Motor neuron (in vitro differentiated cells): ENCODE results near the gene PPP1CA. TPM values are rescaled to one million over a fixed set of nuclear protein-coding genes. Genes with fewer than 3 reads are reported as not detected.
"Not testable (repeated sequence)": the region's sequence is repeated elsewhere in the genome, so short reads cannot be mapped to it uniquely, and the experiment has no call there.

ENCODE experiments used
- ATAC-seq, 8 experiments: fragments of 200-7000 bp; cut with Tn5 transposase; replicated peaks in 6 of 8; 2 replicates each; pipeline ENCODE4 v1.8.0; 2021; ENCODE audit warnings: mild to moderate bottlenecking in 8 of 8, moderate library complexity in 8 of 8
- H3K27ac ChIP-seq, 2 donors: fragments of 250-450 bp; sonication (Bioruptor Pico); 2 replicates each; pipeline ENCODE4 v1.9.0; 2021; ENCODE audit warnings: antibody characterized with exemption in 2 of 2, mild to moderate bottlenecking in 2 of 2, moderate library complexity in 1 of 2
- H3K4me1 ChIP-seq, 2 donors: fragments of 250-450 bp; sonication (Bioruptor Pico); replicated peaks in 1 of 2; 2 replicates each; pipeline ENCODE4 v1.6.1; 2021; ENCODE audit warnings: antibody characterized with exemption in 2 of 2, mild to moderate bottlenecking in 2 of 2, moderate library complexity in 1 of 2
- H3K4me3 ChIP-seq, 5 donors: fragments of 250-450 bp; sonication (Bioruptor Pico); 2 replicates each; pipeline ENCODE4 v1.9.0; 2021; ENCODE audit warnings: antibody characterized with exemption in 5 of 5, mild to moderate bottlenecking in 5 of 5, moderate library complexity in 4 of 5
- WGBS, 10 experiments: fragments of 450-650 bp; shearing (Covaris generic); methylation state at CpG; one replicate each; pipeline ENCODE4 v1.0.0; 2022; 5-methylcytosine and 5-hydroxymethylcytosine counted together
- in situ Hi-C, 9 experiments: fragments of 400-800 bp; cut with MboI; loops; one replicate each; pipeline ENCODE4 v1.15.0; 2021; ENCODE audit warnings: low sequenced_read_pairs in 9 of 9, low pct_unique_long_range_greater_than_20kb in 2 of 9; ENCODE audit not compliant: unreplicated experiment in 9 of 9
- total RNA-seq, 8 experiments: library from RNA; unstranded; fragments of 300-600 nt; gene quantifications; 2 replicates each; pipeline versions ENCODE4 v1.2.3 to v1.2.4, GENCODE V29; 2022

The PPP1CA gene
- total RNA-seq, 8 experiments from 2014 or later = 60.9 to 162 (median 104) TPM

DNA sequence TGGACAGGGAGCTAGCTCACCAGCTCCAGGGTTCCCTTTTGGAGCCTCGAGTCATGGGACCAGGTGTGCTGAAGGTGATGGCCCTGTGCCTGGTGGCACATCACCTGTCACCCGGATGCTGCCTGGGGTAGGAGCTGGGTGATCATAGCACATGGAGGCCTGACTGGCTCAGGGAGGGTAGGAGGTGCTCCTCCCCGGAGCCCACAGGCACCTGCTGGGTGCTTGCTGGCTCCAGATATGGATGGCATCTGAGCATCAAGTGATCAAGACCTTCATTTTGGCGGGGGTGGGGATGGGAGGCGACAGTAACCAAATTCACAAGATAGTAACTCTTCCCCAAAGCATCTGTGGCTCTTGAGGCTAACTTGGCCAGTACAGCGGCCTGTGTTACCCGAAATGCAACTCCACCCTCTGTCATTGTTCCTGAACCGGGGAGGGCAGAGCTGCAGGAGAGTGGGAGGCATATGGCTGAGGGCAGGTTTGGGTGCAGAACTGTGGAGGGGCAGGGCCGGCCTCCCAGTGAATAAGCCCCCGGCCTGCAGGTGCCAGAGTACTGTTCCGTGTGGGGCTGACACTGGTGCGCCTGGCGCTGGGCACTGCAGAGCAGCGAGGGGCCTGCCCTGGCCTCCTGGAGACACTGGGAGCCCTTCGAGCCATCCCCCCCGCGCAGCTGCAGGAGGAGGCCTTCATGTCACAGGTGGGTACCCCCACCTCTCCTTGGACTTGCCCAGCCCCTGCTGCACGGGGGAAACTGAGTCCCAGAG lies 7.0 kb upstream of the PPP1CA start:
- no peak for ATAC-seq
- in situ Hi-C loops = no loop called here
- Histone ChIP-seq H3K4me3 (no peak overlapping the region), H3K27ac (no peak overlapping the region), H3K4me1 (peaks cover 17 to 19% of the 10 kb centered on the region in 2 donors)
- 25 to 100% (median 73%) methylated on average over 1 to 6 of the region's 18 CpGs; no CpG with 5 or more reads in 4 of the 10 experiments for WGBS, 10 experiments

DNA sequence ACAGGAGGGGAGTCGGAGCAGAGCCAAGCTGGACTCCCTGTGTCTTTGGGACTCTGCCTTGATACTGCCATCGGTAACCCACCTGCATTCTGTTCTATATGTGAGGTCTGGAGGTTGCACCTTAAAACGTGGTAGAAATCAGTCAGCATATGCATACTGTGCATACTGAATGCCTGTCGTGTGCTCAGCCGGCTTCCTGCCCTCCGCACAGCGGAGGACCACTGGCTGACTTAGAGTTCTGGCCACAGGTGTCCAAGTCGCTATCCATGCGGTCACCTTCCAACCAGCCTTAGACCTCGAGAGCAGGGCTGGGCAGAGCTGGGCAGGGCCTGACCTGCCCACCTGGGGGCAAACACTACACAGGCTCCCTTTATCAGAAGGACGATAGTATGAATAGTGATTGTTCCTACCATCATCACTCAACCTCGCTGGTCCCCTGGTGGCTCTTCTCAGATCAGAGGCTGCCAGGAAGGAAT lies 6.1 kb upstream of the PPP1CA start:
- H3K4me3 ChIP-seq = no peak overlapping the region
- H3K4me1 ChIP-seq = peaks cover 17 to 19% of the 10 kb centered on the region in 2 donors
- no peak overlapping the region for H3K27ac ChIP-seq
- WGBS, 10 experiments = 20 to 100% (median 63%) methylated on average over 1 to 5 of the region's 12 CpGs; no CpG with 5 or more reads in 2 of the 10 experiments
- in situ Hi-C loops = no loop called here
- no peak for ATAC-seq

DNA sequence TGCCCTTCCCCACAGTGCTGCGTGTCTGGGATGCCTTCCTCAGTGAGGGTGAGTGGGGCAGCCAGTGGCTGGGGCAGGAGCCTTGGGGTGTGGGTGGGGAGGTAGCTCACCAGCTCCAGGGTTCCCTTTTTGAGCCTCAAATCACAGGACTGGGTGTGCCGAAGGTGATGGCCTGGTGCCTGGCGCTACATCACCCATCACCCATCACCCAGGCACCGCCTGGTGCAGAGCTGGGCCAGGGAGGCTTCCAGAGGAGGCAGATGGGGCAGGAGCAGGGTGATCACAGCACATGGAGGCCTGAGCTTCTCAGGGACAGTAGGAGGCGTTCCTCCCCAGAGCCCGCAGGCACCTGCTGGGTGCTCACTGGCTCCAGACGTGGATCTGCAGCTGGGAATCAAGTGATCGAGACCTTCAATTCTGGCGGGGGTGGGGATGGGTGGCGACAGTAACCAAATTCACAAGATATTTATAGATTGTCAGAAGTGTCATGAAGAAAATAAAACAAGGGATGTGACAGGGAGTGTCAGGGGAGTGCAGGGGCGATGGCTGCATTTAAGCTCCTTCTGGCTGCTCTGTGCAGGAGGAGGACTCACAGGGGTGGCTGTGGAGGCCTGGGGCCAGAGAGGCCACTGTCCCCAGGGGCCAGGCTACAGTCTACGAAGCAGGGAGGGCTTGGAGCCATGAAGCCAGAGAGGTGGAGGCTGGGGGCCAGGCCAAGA lies 5.5 kb upstream of the PPP1CA start:
- peaks cover 17 to 21% of the 10 kb centered on the region in 2 donors for H3K4me1 ChIP-seq
- WGBS, 10 experiments = 0 to 80% (median 68%) methylated on average over 1 to 6 of the region's 12 CpGs; no CpG with 5 or more reads in 6 of the 10 experiments
- ATAC-seq = peak; percentile 6 to 74 (median 28)
- H3K4me3 ChIP-seq = no peak overlapping the region
- in situ Hi-C loops = no loop called here
- H3K27ac ChIP-seq = no peak overlapping the region

DNA sequence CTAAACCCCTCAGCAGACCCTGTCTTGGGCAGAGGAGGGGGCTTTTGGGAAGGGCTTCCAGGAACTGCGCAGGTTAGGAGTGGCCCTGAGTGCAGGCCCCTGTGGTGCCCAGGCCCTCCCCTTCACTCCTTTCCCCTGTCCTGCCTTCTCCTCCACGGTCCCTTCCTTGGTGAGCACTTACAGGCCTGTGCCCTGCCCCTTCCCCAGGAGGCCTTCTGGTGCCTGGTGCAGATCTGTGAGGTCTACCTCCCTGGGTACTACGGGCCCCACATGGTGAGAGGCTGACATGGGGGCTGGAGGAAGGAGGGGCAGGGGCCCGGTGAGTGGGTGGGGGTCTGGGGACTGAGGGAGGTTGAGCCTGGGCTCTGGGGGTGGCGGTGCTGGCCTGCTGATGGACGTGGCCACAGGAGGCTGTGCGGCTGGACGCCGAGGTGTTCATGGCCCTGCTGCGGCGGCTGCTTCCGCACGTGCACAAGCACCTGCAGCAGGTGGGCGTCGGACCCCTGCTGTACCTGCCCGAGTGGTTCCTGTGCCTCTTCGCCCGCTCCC lies 4.8 kb upstream of the PPP1CA start:
- in situ Hi-C loops = no loop called here
- whole genome bisulfite sequencing, 10 experiments = 90% methylated on average over 2 of the region's 18 CpGs; no CpG with 5 or more reads in 9 of the 10 experiments
- peaks cover 17 to 23% of the 10 kb centered on the region in 2 donors for H3K4me1 ChIP-seq
- no peak for ATAC-seq
- H3K4me3 ChIP-seq = no peak overlapping the region
- no peak overlapping the region for H3K27ac ChIP-seq

DNA sequence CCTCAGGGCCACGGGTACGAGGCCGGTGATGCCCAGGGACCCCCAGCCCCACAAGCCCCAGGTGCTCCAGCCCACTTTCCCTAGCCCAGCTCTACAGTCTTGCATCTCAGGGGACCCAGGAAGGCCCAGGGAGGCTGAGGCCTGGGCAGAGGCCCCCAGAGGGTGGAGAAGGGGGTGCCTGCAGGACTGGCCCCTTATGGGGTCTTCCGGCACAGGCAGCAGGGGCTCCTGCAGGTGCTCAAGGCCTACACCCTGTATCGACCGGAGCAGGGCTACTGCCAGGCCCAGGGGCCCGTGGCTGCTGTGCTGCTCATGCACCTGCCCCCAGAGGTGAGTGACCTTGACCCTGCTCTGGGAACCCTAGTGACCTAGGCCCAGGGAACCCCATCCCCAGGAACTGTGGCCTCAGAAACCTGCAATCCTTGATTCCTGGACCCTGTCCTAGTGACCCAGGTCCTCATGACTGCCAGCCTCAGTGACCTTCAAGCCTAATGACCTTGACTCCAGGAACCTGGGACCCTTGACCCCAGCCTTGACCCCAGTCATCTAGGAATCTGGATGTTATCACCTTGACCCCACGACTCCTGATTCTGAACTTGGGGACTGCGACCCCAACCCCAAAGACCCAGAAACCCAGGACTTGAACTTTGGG lies 4.2 kb upstream of the PPP1CA start:
- in situ Hi-C loops = no loop called here

GRCh38 chr11:67405196-67405567 lies 3.5 kb upstream of the PPP1CA start:
- H3K4me1 ChIP-seq = peaks cover 19 to 23% of the 10 kb centered on the region in 2 donors
- in situ Hi-C loops = no loop called here
- no peak for ATAC-seq
- H3K4me3 ChIP-seq = no peak overlapping the region
- no CpG with 5 or more reads among the region's 6 CpGs for WGBS, 10 experiments
- H3K27ac ChIP-seq = no peak overlapping the region

More for the DNA sequence above, 4.2 kb upstream of the PPP1CA start:
- ATAC-seq = no peak
- WGBS, 10 experiments = 0 to 82% (median 43%) methylated on average over 1 to 2 of the region's 9 CpGs; no CpG with 5 or more reads in 7 of the 10 experiments
- no peak overlapping the region for H3K4me3 ChIP-seq
- peaks cover 17 to 23% of the 10 kb centered on the region in 2 donors for H3K4me1 ChIP-seq
- H3K27ac ChIP-seq = no peak overlapping the region

- WGBS, 10 experiments = 70 to 100% (median 82%) methylated on average over 1 to 2 of the region's 13 CpGs; no CpG with 5 or more reads in 6 of the 10 experiments
- in situ Hi-C loops = no loop called here
- no peak for ATAC-seq
- Histone ChIP-seq H3K4me1 (peaks cover 16 to 22% of the 10 kb centered on the region in 2 donors), H3K27ac (no peak overlapping the region), H3K4me3 (no peak overlapping the region)
Observed at GRCh38 chr11:67404515-67405195, 3.0 kb upstream of the PPP1CA start.

- ATAC-seq, H3K27ac ChIP-seq, H3K4me3 ChIP-seq, in situ Hi-C loops: not testable (repeated sequence)
- 83 to 100% (median 92%) methylated on average over 3 to 8 of the region's 9 CpGs; no CpG with 5 or more reads in 3 of the 10 experiments for WGBS, 10 experiments
- H3K4me1 ChIP-seq = peaks cover 16 to 20% of the 10 kb centered on the region in 2 donors
Observed at GRCh38 chr11:67403085-67403484, 1.4 kb upstream of the PPP1CA start.

- H3K27ac ChIP-seq, in situ Hi-C loops, ATAC-seq: not testable (repeated sequence)
- 56 to 100% (median 78%) methylated on average over 1 to 14 of the region's 19 CpGs; no CpG with 5 or more reads in 3 of the 10 experiments for WGBS, 10 experiments
- H3K4me3 ChIP-seq = peak overlapping the region in 3 of 5 donors; percentile 60 to 77 (median 75)
- H3K4me1 ChIP-seq = peaks cover 10 to 13% of the 10 kb centered on the region in 2 donors
Observed at GRCh38 chr11:67402192-67402839, 658 bp upstream of the PPP1CA start.

DNA sequence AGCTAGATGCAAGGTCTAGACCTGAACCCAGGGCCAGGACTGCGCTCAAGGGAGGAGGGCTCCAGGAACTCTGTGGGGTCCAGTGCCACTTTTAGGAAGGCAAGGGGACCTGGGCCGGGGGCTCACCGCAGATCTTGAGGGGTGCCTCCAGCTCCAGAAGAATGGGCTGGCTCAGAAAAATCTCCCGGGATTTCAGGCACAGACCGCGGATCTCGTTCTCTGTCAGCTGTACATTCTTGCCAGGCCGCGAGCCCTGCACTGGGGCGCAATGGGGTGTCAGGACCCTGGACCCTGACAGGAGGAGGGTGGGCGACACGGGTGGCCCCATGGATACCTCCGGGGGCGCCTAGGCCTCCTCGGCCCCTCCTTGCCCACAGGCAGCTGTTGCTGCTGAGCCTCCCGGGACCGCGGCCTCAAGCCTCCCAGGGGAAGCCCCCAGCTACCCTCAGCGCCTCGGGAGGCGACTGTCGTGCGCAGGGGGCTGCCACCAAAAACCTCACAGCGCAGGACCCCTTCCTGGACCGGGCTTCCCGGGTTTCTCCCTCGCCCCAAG lies 640 bp downstream of the PPP1CA start:
- peak overlapping the region; percentile 85 to 91 for H3K27ac ChIP-seq
- peak overlapping the region; percentile 60 to 84 (median 75) for H3K4me3 ChIP-seq
- in situ Hi-C loops = no loop called here
- peak in 3 of 8 experiments; percentile 1 to 10 (median 4) for ATAC-seq
- WGBS, 10 experiments = 0 to 20% (median 5%) methylated on average over 1 to 10 of the region's 27 CpGs; no CpG with 5 or more reads in 6 of the 10 experiments
- H3K4me1 ChIP-seq = peaks cover 6 to 11% of the 10 kb centered on the region in 2 donors

GRCh38 chr11:67400251-67400941 lies 1.3 kb downstream of the PPP1CA start:
- no peak for ATAC-seq
- WGBS, 10 experiments = 0 to 72% (median 20%) methylated on average over 1 to 10 of the region's 23 CpGs; no CpG with 5 or more reads in 5 of the 10 experiments
- H3K4me3 ChIP-seq = peak overlapping the region; percentile 60 to 84 (median 75)
- H3K4me1 ChIP-seq = peaks cover 6 to 11% of the 10 kb centered on the region in 2 donors
- peak overlapping the region in 1 of 2 donors; percentile 91 for H3K27ac ChIP-seq
- in situ Hi-C loops = no loop called here
